ENCODE data around the gene GALNT2.

Gene GALNT2

DNA sequence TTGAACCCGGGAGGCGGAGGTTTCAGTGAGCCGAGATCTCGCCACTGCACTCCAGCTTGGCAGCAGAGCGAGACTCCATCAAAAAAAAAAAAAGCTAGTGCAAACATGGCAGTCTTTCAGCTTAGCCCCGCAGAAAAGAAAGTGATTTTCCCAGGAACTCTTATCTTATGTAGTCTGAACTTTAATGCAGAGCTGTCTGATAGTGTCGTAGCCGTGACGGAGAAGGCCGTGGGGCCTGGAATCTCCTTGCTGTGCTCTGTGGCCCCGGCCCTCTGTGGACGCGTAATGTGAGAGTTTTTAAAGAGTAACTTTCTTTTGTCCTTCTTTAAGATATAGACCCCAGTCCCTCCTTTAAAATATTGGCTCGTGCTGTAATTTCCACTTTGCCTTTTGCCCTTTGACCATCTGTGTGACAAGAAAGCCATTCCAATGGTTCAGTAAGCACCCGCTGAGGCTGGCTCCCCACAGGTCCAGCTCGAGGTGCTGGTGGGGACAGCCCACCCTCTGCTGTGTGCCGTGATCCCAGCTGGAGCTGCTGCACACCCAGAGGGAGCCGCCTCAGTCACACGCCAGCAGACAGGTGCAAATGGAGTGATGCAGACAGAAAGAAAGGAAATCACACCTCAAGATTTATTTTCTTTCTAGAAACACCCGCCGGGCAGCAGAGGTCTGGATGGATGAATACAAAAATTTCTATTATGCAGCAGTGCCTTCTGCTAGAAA lies 195.1 kb downstream of the GALNT2 start:
- TF ChIP-seq, protein P1, sequence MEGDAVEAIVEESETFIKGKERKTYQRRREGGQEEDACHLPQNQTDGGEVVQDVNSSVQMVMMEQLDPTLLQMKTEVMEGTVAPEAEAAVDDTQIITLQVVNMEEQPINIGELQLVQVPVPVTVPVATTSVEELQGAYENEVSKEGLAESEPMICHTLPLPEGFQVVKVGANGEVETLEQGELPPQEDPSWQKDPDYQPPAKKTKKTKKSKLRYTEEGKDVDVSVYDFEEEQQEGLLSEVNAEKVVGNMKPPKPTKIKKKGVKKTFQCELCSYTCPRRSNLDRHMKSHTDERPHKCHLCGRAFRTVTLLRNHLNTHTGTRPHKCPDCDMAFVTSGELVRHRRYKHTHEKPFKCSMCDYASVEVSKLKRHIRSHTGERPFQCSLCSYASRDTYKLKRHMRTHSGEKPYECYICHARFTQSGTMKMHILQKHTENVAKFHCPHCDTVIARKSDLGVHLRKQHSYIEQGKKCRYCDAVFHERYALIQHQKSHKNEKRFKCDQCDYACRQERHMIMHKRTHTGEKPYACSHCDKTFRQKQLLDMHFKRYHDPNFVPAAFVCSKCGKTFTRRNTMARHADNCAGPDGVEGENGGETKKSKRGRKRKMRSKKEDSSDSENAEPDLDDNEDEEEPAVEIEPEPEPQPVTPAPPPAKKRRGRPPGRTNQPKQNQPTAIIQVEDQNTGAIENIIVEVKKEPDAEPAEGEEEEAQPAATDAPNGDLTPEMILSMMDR (IDR thresholded peaks at IDR 0.05; ENCODE audit: control insufficient read depth, insufficient read depth, low read depth, low read length, missing control alignments), result no peak
- no peak overlapping the region for H3K4me3 ChIP-seq (ENCODE audit: control insufficient read depth, low read depth, low read length)
- no peak for DNase-seq (ENCODE audit: low read depth)

DNA sequence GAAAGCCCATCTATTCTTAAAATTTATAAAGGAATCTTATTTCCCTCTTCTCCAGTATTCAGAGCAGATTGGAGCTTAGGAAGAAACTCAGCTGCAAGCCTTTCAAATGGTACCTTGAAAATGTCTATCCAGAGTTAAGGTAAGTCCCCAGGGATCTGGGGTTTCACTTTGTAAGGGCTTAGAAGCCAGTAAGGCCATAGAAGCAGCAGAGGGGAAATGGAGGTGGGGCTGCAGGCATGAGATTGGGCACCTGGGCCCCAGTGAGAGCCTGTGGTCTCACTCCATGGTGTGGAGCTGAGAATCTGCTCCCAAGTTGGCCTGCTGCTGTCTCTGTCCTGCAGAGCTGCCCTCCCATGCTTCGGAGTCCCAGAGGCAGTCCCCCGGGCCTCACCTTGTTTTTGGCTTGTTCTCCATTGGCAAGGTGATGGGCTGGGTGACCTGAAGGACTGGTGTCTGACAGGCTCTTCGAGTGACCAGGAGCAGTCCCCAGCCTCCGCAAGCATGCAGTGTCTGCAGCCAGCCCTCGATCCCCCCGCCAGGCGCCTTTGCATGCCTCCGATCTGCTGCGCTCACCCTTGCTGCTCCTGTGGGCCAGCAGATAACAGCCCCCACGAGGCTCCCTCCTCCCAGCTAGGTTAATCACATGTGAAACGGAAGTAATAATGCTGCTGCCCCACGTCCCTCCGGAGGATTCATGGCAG lies 196.0 kb downstream of the GALNT2 start:
- DNase-seq (ENCODE audit: low read depth), result no peak
- TF ChIP-seq, protein P1 (IDR thresholded peaks at IDR 0.05; ENCODE audit: control insufficient read depth, insufficient read depth, low read depth, low read length, missing control alignments), result no peak
- no peak overlapping the region for H3K4me3 ChIP-seq (ENCODE audit: control insufficient read depth, low read depth, low read length)

DNA sequence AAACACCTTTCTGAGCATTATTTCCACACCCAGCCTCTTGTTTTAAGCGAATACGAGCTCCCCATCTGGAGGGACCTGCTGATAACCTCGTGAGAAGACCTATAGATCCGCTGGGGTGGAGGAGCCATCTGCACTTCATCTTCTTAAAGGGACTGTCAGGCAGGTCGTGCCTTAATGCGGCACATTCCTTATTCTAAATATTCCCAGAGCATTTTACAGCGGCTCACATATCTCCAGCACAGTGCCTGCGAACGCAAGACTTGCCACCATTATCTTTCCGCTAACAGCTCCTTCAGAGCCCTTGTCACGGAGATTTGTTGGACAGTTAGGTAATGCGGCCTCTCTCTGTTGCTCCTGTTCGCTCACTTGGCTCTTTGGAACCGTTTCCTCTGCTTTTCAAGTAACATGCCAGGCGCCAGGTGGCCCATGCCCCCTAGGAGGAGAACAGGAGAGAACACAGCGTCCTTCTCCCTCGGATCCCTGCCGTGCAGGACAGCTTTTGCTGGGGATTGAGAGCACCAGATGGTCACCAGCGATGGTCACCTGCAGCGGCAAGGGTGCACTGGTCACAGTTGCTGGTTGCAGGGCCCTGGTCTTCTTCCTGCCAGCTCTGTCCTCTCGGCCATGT lies 196.6 kb downstream of the GALNT2 start:
- TF ChIP-seq, protein P1 (IDR thresholded peaks at IDR 0.05; ENCODE audit: control insufficient read depth, insufficient read depth, low read depth, low read length, missing control alignments), result no peak
- no peak overlapping the region for H3K4me3 ChIP-seq (ENCODE audit: control insufficient read depth, low read depth, low read length)
- DNase-seq (ENCODE audit: low read depth), result no peak

DNA sequence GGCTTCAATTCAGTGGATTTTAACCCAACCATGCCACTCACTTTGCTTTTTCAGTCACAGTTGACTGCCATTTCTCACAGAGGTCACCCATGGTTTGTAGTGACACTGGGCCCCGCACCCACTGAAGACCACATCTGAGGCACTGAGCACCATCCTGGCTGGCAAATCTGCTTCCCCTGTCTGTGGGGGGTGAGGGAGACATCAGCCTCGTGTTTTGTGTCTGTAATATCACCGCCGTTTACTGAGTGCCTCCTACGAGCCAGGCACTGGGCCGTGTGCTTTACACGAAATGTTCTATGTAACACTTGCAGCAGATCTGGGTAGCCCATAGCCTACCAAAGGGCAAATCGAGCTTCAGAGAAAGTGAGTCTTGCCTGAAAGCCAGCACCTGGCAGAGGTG lies 197.3 kb downstream of the GALNT2 start:
- no peak for DNase-seq (ENCODE audit: low read depth)
- TF ChIP-seq, protein P1 (IDR thresholded peaks at IDR 0.05; ENCODE audit: control insufficient read depth, insufficient read depth, low read depth, low read length, missing control alignments), result no peak
- no peak overlapping the region for H3K4me3 ChIP-seq (ENCODE audit: control insufficient read depth, low read depth, low read length)

DNA sequence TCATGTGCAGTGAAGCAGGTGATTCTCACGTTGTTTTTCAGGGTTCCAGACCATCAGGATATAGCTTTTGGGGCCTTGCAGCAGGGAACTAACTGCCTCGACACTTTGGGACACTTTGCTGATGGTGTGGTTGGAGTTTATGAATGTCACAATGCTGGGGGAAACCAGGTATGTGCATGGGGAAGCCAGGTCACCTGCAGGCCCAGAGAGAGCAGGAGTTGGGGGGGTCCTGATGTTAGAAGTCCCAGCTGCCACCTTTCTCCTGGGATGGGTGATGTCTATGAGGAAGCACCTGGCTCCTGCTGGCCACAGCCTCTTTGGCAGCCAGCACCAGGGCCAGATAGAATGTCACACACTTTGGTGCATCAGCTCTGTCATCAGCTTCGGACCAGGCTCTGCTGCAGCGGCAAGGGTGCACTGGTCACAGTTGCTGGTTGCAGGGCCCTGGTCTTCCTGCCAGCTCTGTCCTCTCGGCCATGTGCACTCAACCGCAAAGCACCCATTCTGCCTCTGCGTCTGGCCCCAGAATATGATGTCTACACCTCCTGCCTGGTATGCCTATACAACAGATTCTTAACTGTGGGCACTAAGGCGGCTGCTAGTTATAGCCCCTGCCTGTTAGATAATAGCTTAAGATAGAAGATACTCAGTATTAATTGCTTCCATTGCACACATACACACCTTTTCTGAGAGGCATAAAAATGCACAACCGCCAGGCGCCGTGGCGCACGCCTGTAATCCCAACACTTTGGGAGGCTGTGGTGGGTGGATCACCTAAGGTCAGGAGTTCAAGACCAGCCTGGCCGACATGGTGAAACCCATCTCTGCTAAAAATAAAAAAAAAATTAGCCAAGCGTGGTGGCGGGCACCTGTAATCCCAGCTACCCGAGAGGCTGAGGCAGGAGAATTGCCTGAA lies 198.4 kb downstream of the GALNT2 start:
- TF ChIP-seq, protein P1 (IDR thresholded peaks at IDR 0.05; ENCODE audit: control insufficient read depth, insufficient read depth, low read depth, low read length, missing control alignments), result no peak

DNA sequence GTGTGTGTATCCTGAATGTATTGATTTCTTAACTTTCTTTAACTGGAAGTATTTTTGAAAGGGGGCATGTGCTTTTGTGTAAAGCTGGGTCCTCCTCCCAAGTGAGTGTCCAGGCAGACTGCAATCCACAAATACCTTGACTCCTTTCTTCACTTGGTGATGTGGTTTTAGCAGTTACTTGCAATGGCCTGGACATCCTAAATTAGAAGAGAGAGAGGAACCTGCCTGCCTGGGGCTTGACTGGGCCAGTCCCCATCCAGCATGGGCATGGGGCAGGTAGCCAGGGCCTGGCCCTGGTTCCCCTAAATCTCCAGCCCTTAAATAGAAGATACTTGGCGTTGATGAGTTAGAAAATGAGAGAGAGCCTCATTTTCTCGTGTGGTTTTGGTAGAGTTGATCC lies 199.4 kb downstream of the GALNT2 start:
- no peak overlapping the region for H3K4me3 ChIP-seq (ENCODE audit: control insufficient read depth, low read depth, low read length)
- TF ChIP-seq, protein P1 (IDR thresholded peaks at IDR 0.05; ENCODE audit: control insufficient read depth, insufficient read depth, low read depth, low read length, missing control alignments), result no peak
- DNase-seq (ENCODE audit: low read depth), result no peak

More for the DNA sequence above, 198.4 kb downstream of the GALNT2 start:
- DNase-seq (ENCODE audit: low read depth), result no peak
- H3K4me3 ChIP-seq (ENCODE audit: control insufficient read depth, low read depth, low read length), result no peak overlapping the region
